GM23248 (cell line): ENCODE data around the gene PLAC1. TPM values are rescaled to one million over a fixed set of nuclear protein-coding genes. Genes with fewer than 3 reads are reported as not detected.
A peak's percentile ranks its signal among the peaks of the same experiment; 100 is the strongest.

Experiments
- DNase-seq: peaks from one replicate; pipeline ENCODE4 v3.0.0-alpha.2; 2015
- H2AFZ ChIP-seq: fragments of 200-600 bp; sonication (generic); 2 replicates; pipeline ENCODE4 v1.6.1; 2016; ENCODE audit warnings: antibody characterized with exemption
- H3F3A ChIP-seq: fragments of 200-600 bp; sonication (generic); 2 replicates; pipeline ENCODE4 v1.6.1; 2016; ENCODE audit warnings: mild to moderate bottlenecking, antibody characterized with exemption, mixed run types; ENCODE audit not compliant: insufficient read depth
- H3K27ac ChIP-seq: fragments of 200-600 bp; sonication (generic); 2 replicates; pipeline ENCODE4 v1.5.1; 2016; ENCODE audit warnings: mild to moderate bottlenecking
- H3K27me3 ChIP-seq: fragments of 200-600 bp; sonication (generic); replicated peaks from 2 replicates; pipeline ENCODE4 v1.6.1; 2016; ENCODE audit warnings: mild to moderate bottlenecking; ENCODE audit not compliant: insufficient read depth
- H3K36me3 ChIP-seq: fragments of 200-600 bp; sonication (generic); 2 replicates; pipeline ENCODE4 v1.6.1; 2016; ENCODE audit warnings: low read depth, mild to moderate bottlenecking
- H3K4me1 ChIP-seq: fragments of 200-600 bp; sonication (generic); 2 replicates; pipeline ENCODE4 v1.6.1; 2016; ENCODE audit warnings: mild to moderate bottlenecking; ENCODE audit not compliant: insufficient read depth
- H3K4me2 ChIP-seq: fragments of 200-600 bp; sonication (generic); one replicate; pipeline ENCODE4 v1.6.1; 2016; ENCODE audit warnings: mild to moderate bottlenecking; ENCODE audit not compliant: unreplicated experiment
- H3K4me3 ChIP-seq: fragments of 200-600 bp; sonication (generic); 2 replicates; pipeline ENCODE4 v1.5.1; 2016; ENCODE audit warnings: mild to moderate bottlenecking
- H3K79me2 ChIP-seq: fragments of 200-600 bp; sonication (generic); 2 replicates; pipeline ENCODE4 v1.6.1; 2016; ENCODE audit warnings: mild to moderate bottlenecking; ENCODE audit not compliant: insufficient read depth
- H3K9ac ChIP-seq: fragments of 200-600 bp; sonication (generic); 2 replicates; pipeline ENCODE4 v1.6.1; 2016; ENCODE audit warnings: mild to moderate bottlenecking
- H3K9me2 ChIP-seq: fragments of 200-600 bp; sonication (generic); 2 replicates; pipeline ENCODE4 v1.6.1; 2016; ENCODE audit warnings: mixed run types, mild to moderate bottlenecking, moderate library complexity; ENCODE audit not compliant: insufficient read depth
- H3K9me3 ChIP-seq: fragments of 200-600 bp; sonication (generic); one replicate; pipeline ENCODE4 v1.6.1; 2017; ENCODE audit warnings: low read depth
- H4K20me1 ChIP-seq: fragments of 200-600 bp; sonication (generic); 2 replicates; pipeline ENCODE4 v1.6.0; 2016; ENCODE audit not compliant: insufficient read depth
- EZH2 ChIP-seq: fragments of 200-600 bp; sonication (generic); IDR thresholded peaks from 2 replicates; pipeline ENCODE4 v1.6.1; 2018; ENCODE audit warnings: antibody characterized with exemption, mild to moderate bottlenecking; ENCODE audit not compliant: insufficient read depth, poor library complexity, severe bottlenecking
- EZH2phosphoT487 ChIP-seq: fragments of 200-600 bp; sonication (generic); IDR thresholded peaks from 2 replicates; pipeline ENCODE4 v1.6.1; 2018; ENCODE audit warnings: antibody characterized with exemption, moderate library complexity, mild to moderate bottlenecking, low read depth; ENCODE audit not compliant: insufficient read depth
- WGBS, 2 experiments: methylation state at CpG; one replicate each; pipeline ENCODE4 v1.1.6; 2015 to 2017; ENCODE audit warnings: low lambda C conversion rate in 2 of 2, low coverage in 1 of 2; ENCODE audit errors: missing lambda C conversion rate in 2 of 2; 5-methylcytosine and 5-hydroxymethylcytosine counted together
- in situ Hi-C: fragments of 300-500 bp; cut with MboI; formaldehyde crosslinking; loops from 2 replicates; pipeline ENCODE4 v1.15.0; 2020
- microRNA counts: library from miRNA; unstranded; fragments of <30 nt; microRNA quantifications from one replicate; lab custom pipeline; 2016
- microRNA-seq: library from miRNA; unstranded; fragments of <30 nt; microRNA quantifications from one replicate; pipeline ENCODE4, GENCODE V29; 2016; ENCODE audit warnings: borderline number of aligned reads
- polyA plus RNA-seq: library from polyadenylated mRNA; unstranded; fragments of >200 nt; fragmentation: Nextera tagmentation; extraction: Ambion mirVana; gene quantifications from 2 replicates; pipeline ENCODE4 v1.2.1, GENCODE V29; 2016
- small RNA-seq: library from RNA; depleted of rRNA; stranded (forward); fragments of <200 nt; gene quantifications from one replicate; pipeline ENCODE3, GENCODE V24; 2014; ENCODE audit warnings: low read depth, low replicate concordance
- total RNA-seq: library from RNA; depleted of rRNA; stranded (reverse); fragments of >200 nt; shearing (Covaris generic); gene quantifications from 2 replicates; pipeline ENCODE4 v1.2.3, GENCODE V29; 2014; rRNA removed

Gene PLAC1
- total and polyA plus RNA-seq, 2 experiments from 2014 or later = not detected

DNA sequence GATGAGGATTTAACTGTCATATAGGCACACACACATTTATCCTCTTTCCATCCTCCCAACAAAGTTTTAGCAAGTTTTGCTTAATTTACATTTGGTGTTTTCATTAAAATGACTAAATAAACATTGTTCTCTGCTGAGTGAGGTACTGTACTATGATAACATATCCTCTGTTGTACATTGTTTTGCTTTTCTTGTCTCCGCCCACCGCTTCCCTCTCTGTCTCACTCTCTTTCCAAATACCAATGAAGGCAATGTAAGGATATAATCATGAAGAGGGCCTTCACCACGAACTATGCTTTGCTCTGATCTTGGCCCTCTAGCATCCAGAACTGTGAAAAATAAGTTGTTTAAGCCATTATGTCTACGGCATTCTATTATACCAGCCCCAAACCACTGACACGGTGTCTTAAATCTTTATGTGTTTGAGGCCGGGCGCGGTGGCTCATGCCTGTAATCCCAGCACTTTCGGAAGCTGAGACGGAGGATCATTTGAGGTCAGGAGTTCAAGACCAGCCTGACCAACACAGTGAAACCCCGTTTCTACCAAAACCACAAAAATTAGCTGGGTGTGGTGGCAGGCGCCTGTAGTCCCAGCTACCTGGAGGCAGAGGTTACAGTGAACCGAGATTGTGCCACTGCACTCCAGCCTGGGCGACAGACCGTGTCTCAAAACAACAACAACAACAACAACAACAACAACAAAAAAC lies 133.0 kb downstream of the PLAC1 start:
- TF ChIP-seq EZH2phosphoT487 (no peak), EZH2 (no peak)
- H3K4me3 ChIP-seq = no peak overlapping the region
- no peaks in the 10 kb centered on the region for H3K27me3 ChIP-seq
- 93 to 97% methylated on average over 13 to 15 of the region's 15 CpGs for WGBS, 2 experiments
- DNase-seq = peak; percentile 27
- no peak overlapping the region for H3K9ac ChIP-seq
- H2AFZ ChIP-seq = no peak overlapping the region
- in situ Hi-C loops = no loop called here
- H3K36me3 ChIP-seq = no peaks in the 10 kb centered on the region
- H4K20me1 ChIP-seq = no peaks in the 10 kb centered on the region
- H3K9me2 ChIP-seq = no peaks in the 10 kb centered on the region
- no peaks in the 10 kb centered on the region for H3F3A ChIP-seq
- H3K79me2 ChIP-seq = no peaks in the 10 kb centered on the region
- peaks cover 11% of the 10 kb centered on the region; the same call in 1 of the 2 replicates for H3K4me1 ChIP-seq
- H3K4me2 ChIP-seq = no peak overlapping the region
- no peak overlapping the region for H3K27ac ChIP-seq
- H3K9me3 ChIP-seq = no peaks in the 10 kb centered on the region

DNA sequence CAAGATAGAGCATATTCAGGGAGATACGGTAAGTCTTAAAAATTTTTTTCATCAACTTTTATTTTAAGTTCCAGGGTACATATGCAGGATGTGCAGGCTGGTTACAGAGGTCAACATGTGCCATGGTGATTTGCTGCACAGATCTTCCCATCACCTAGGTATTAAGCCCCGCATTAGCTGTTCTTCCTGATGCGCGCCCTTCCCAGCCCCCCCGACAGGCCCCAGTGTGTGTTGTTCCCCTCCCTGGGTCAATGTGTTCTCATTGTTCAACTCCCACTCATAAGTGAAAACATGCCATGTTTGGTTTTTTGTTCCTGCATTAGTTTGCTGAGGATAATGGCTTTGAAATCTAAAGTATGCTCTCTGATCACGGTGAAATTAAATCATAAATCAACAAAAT lies 134.1 kb downstream of the PLAC1 start:
- no peak overlapping the region for H3K4me3 ChIP-seq
- in situ Hi-C loops = no loop called here

GRCh38 chrX:134520860-134521390 lies 137.3 kb downstream of the PLAC1 start:
- Histone ChIP-seq H3K9me2 (no peaks in the 10 kb centered on the region), H4K20me1 (no peaks in the 10 kb centered on the region), H3K27me3 (no peaks in the 10 kb centered on the region), H3K9ac (no peak overlapping the region), H3F3A (no peaks in the 10 kb centered on the region), H3K27ac (no peak overlapping the region), H3K4me2 (no peak overlapping the region), H3K4me3 (no peak overlapping the region), H3K9me3 (no peaks in the 10 kb centered on the region), H3K79me2 (no peaks in the 10 kb centered on the region), H3K36me3 (no peaks in the 10 kb centered on the region), H2AFZ (no peak overlapping the region), H3K4me1 (0 out of 2 replicates have a peak, but pooled peaks cover 7% of the 10 kb centered on the region)
- in situ Hi-C loops = no loop called here
- TF ChIP-seq EZH2 (no peak), EZH2phosphoT487 (no peak)
- WGBS, 2 experiments = 64% methylated on average over 3 of the region's 3 CpGs
- peak; percentile 65 for DNase-seq

More for the DNA sequence above, 134.1 kb downstream of the PLAC1 start:
- H3K9me3 ChIP-seq = no peaks in the 10 kb centered on the region
- H3K9me2 ChIP-seq = no peaks in the 10 kb centered on the region
- DNase-seq = no peak
- H3F3A ChIP-seq = no peaks in the 10 kb centered on the region
- 46 to 76% methylated on average over 3 to 6 of the region's 6 CpGs for WGBS, 2 experiments
- H3K79me2 ChIP-seq = no peaks in the 10 kb centered on the region
- no peaks in the 10 kb centered on the region for H3K27me3 ChIP-seq
- H3K4me1 ChIP-seq = peaks cover 11% of the 10 kb centered on the region; the same call in 1 of the 2 replicates
- TF ChIP-seq EZH2 (no peak), EZH2phosphoT487 (no peak)
- H3K4me2 ChIP-seq = no peak overlapping the region
- no peak overlapping the region for H2AFZ ChIP-seq
- no peaks in the 10 kb centered on the region for H3K36me3 ChIP-seq
- H4K20me1 ChIP-seq = no peaks in the 10 kb centered on the region
- H3K9ac ChIP-seq = no peak overlapping the region
- no peak overlapping the region for H3K27ac ChIP-seq

MicroRNA genes within 50 kb of the gene (microRNA counts, 767-probe panel; counts per million panel counts)
- microRNA hsa-miR-424-5p (lab: Ali Mortazavi, UCI) (447 counts per million, percentile 86 among the panel's probes with 10 or more counts), microRNA hsa-miR-450a-5p (lab: Ali Mortazavi, UCI) (5,146 counts per million, percentile 89 among the panel's probes with 10 or more counts), microRNA hsa-miR-450b-3p (lab: Ali Mortazavi, UCI) (447 counts per million, percentile 86 among the panel's probes with 10 or more counts), microRNA hsa-miR-450b-5p (lab: Ali Mortazavi, UCI) (447 counts per million, percentile 86 among the panel's probes with 10 or more counts), microRNA hsa-miR-503 (lab: Ali Mortazavi, UCI) (7,479 counts per million, percentile 96 among the panel's probes with 10 or more counts), microRNA hsa-miR-542-3p (lab: Ali Mortazavi, UCI) (447 counts per million, percentile 86 among the panel's probes with 10 or more counts), microRNA hsa-miR-542-5p (lab: Ali Mortazavi, UCI) (447 counts per million, percentile 86 among the panel's probes with 10 or more counts)

Small RNA genes lying within 50 kb of the gene (microRNA-seq; reads per million reads assigned to microRNA genes)
- gene MIR424 (58,638 reads per million, percentile 99 among the genes with 10 or more reads in this experiment), gene MIR450A1 (16.4 reads per million, percentile 25 among the genes with 10 or more reads in this experiment), gene MIR450A2 (33.2 reads per million, percentile 35 among the genes with 10 or more reads in this experiment), gene MIR450B (10.7 reads per million, percentile 16 among the genes with 10 or more reads in this experiment), gene MIR503 (2,313 reads per million, percentile 84 among the genes with 10 or more reads in this experiment), gene MIR542 (448 reads per million, percentile 66 among the genes with 10 or more reads in this experiment)

Small RNA genes lying within 50 kb of the gene (small RNA-seq; reads per million reads assigned to genes)
- gene AC004383.1 (not detected), gene MIR450A1 (not detected), gene MIR450A2 (not detected), gene MIR450B (0.81 reads per million, percentile 30 among the genes with 10 or more reads in this experiment), gene MIR503 (0.68 reads per million, percentile 18 among the genes with 10 or more reads in this experiment), gene MIR542 (1.8 reads per million, percentile 63 among the genes with 10 or more reads in this experiment)

Other genes with a start within 250 kb of the PLAC1 start
- 11.8 and 12.0 TPM in 2 replicates for gene HPRT1, start 198.3 kb downstream of the PLAC1 start, total RNA-seq
- 63.2 and 65.7 TPM in 2 replicates for gene HPRT1, start 198.3 kb downstream of the PLAC1 start, polyA plus RNA-seq
- gene PABIR2, start 138.7 kb upstream of the PLAC1 start, total RNA-seq = 4.1 and 7.2 TPM in 2 replicates
- 3.3 and 3.4 TPM in 2 replicates for gene PABIR2, start 138.7 kb upstream of the PLAC1 start, polyA plus RNA-seq